Right lobe of liver (tissue), 6 donors: ENCODE results near the gene HHIP. TPM values are rescaled to one million over a fixed set of nuclear protein-coding genes. Genes with fewer than 3 reads are reported as not detected.

Source experiments
- ATAC-seq, 4 donors: fragments of 200-7000 bp; cut with Tn5 transposase; one replicate each; pipeline ENCODE4 v1.9.1; 2020; ENCODE audit warnings: mild to moderate bottlenecking in 4 of 4, moderate library complexity in 4 of 4
- DNase-seq, 3 donors: peaks; one replicate each; pipeline ENCODE4 v3.0.0-alpha.2; 2020
- H3K27ac ChIP-seq, 3 donors: fragments of 200-600 bp; one replicate each; pipeline ENCODE4 v1.8.0; 2022
- H3K27me3 ChIP-seq, 2 donors: fragments of 200-600 bp; one replicate each; pipeline ENCODE4 v1.8.0; 2022
- H3K36me3 ChIP-seq, 4 donors: fragments of 200-600 bp; sonication (generic) in 1 of 4; one replicate each; pipeline versions ENCODE4 v1.5.1 to v1.8.0; 2017 to 2022; ENCODE audit warnings: control low read depth in 1 of 4
- H3K4me1 ChIP-seq, 4 donors: fragments of 200-600 bp; sonication (generic) in 1 of 4; one replicate each; pipeline versions ENCODE4 v1.5.1 to v1.8.0; 2017 to 2022; ENCODE audit warnings: control low read depth in 1 of 4
- H3K4me3 ChIP-seq, 3 donors: fragments of 200-600 bp; one replicate each; pipeline ENCODE4 v1.8.0; 2022
- H3K9me3 ChIP-seq, 4 donors: fragments of 200-600 bp; sonication (generic) in 1 of 4; one replicate each; pipeline versions ENCODE4 v1.5.1 to v1.8.0; 2017 to 2022; ENCODE audit warnings: control low read depth in 1 of 4
- CTCF ChIP-seq, 4 donors: fragments of 200-600 bp in 3 of 4; fragments of 450-650 bp in 1 of 4; IDR thresholded peaks; one replicate each; pipeline versions ENCODE4 v1.5.1 to v1.8.0; 2016 to 2022; ENCODE audit warnings: antibody characterized with exemption in 4 of 4, mild to moderate bottlenecking in 2 of 4
- POLR2A ChIP-seq: fragments of 450-650 bp; IDR thresholded peaks from one replicate; pipeline ENCODE4 v1.6.1; 2017; ENCODE audit warnings: antibody characterized with exemption, mild to moderate bottlenecking
- WGBS: methylation state at CpG from one replicate; pipeline ENCODE4 v1.1.6; 2018; ENCODE audit warnings: low coverage, low lambda C conversion rate; ENCODE audit not compliant: insufficient coverage; ENCODE audit errors: missing lambda C conversion rate; 5-methylcytosine and 5-hydroxymethylcytosine counted together
- intact Hi-C, 2 donors: fragments of 100-400 bp; cut with DNase I; formaldehyde crosslinking; loops; one replicate each; pipeline versions ENCODE4 v1.11.2 to v1.14.1; 2022
- total RNA-seq, 6 experiments: library from RNA; depleted of rRNA in 2 of 6; stranded (reverse); fragments of >200 nt in 2 of 6; fragmentation: NEBNext Ultra II Directional in 3 of 6; extraction: Animal tissue kit (Norgen Biotek cat#: 25700) in 3 of 6; gene quantifications; one replicate each; pipeline versions ENCODE4 v1.1.0 to v1.2.4, GENCODE V29; 2016 to 2023
- donor health status: DM: no; HTN: yes; CAD: no.
- donor health status: DM: no; HTN: no; CAD: no.
- donor health status: DM: no; HTN: no; CAD: no.
- donor health status: DM: no; HTN: yes; CAD: no.
- donor health status: DM: no; HTN: yes; CAD: no.

Gene HHIP
- total RNA-seq, 6 experiments from 2014 or later: 3.3 to 17.5 (median 6.3) TPM

- intact Hi-C loops: no loop called here
- no peak for DNase-seq
- Histone ChIP-seq H3K27ac (no peak overlapping the region), H3K36me3 (no peaks in the 10 kb centered on the region), H3K4me1 (no peaks in the 10 kb centered on the region), H3K4me3 (no peak overlapping the region), H3K27me3 (no peaks in the 10 kb centered on the region), H3K9me3 (no peaks in the 10 kb centered on the region)
- no peak for ATAC-seq
- TF ChIP-seq CTCF (IDR thresholded peaks at IDR 0.05): no peak
- TF ChIP-seq POLR2A: no peak
- WGBS: 81% methylated on average over 2 of the region's 2 CpGs
These were observed 20.7 kb downstream of the HHIP start for GRCh38 chr4:144666539-144667175.

GRCh38 chr4:144667500-144667899 is 21.5 kb downstream of the HHIP start:
- no peak for ATAC-seq
- no peaks in the 10 kb centered on the region for H3K27me3 ChIP-seq
- no peaks in the 10 kb centered on the region for H3K9me3 ChIP-seq
- TF ChIP-seq POLR2A: no peak
- TF ChIP-seq CTCF (IDR thresholded peaks at IDR 0.05): no peak
- WGBS: 58% methylated on average over 2 of the region's 2 CpGs
- intact Hi-C loops: no loop called here
- no peaks in the 10 kb centered on the region for H3K4me1 ChIP-seq
- H3K27ac ChIP-seq: no peak overlapping the region
- no peak overlapping the region for H3K4me3 ChIP-seq
- DNase-seq: no peak
- no peaks in the 10 kb centered on the region for H3K36me3 ChIP-seq

GRCh38 chr4:144670776-144671175 is 24.8 kb downstream of the HHIP start:
- H3K4me3 ChIP-seq: no peak overlapping the region
- no peak for ATAC-seq

GRCh38 chr4:144674711-144675110 is 28.8 kb downstream of the HHIP start:
- Histone ChIP-seq H3K9me3 (no peaks in the 10 kb centered on the region), H3K36me3 (no peaks in the 10 kb centered on the region), H3K27ac (no peak overlapping the region), H3K4me3 (no peak overlapping the region), H3K4me1 (no peaks in the 10 kb centered on the region), H3K27me3 (peaks cover 0 to 4% of the 10 kb centered on the region in 2 donors)
- TF ChIP-seq POLR2A: no peak
- no peak for TF ChIP-seq CTCF (IDR thresholded peaks at IDR 0.05)
- DNase-seq (no peak), ATAC-seq (no peak)
- intact Hi-C loops: no loop called here
- 23% methylated on average over 1 of the region's 1 CpG for WGBS

More at GRCh38 chr4:144670776-144671175, 24.8 kb downstream of the HHIP start:
- H3K27me3 ChIP-seq: no peaks in the 10 kb centered on the region
- H3K36me3 ChIP-seq: no peaks in the 10 kb centered on the region
- TF ChIP-seq CTCF (IDR thresholded peaks at IDR 0.05) (no peak), POLR2A (no peak)
- DNase-seq: no peak
- no peaks in the 10 kb centered on the region for H3K9me3 ChIP-seq
- no peak overlapping the region for H3K27ac ChIP-seq
- intact Hi-C loops: no loop called here
- 40% methylated on average over 4 of the region's 5 CpGs for WGBS
- H3K4me1 ChIP-seq: no peaks in the 10 kb centered on the region
